Left kidney (tissue), 1 donor: ENCODE data around the gene SKOR2. TPM values are rescaled to one million over a fixed set of nuclear protein-coding genes. Genes with fewer than 3 reads are reported as not detected.

Experiments
- polyA plus RNA-seq: library from polyadenylated mRNA; unstranded; fragments of 120-200 nt; gene quantifications from one replicate; pipeline ENCODE4 v1.2.1, GENCODE V29; 2013; ENCODE audit not compliant: insufficient read length

Gene SKOR2
- polyA plus RNA-seq, 1 donor: not detected

Other genes starting within 250 kb of the SKOR2 start
- not detected for gene ELOA2, start 216.0 kb downstream of the SKOR2 start, polyA plus RNA-seq
- 66.9 TPM for gene HDHD2, start 101.2 kb downstream of the SKOR2 start, polyA plus RNA-seq
- gene IER3IP1, start 75.3 kb downstream of the SKOR2 start, polyA plus RNA-seq: 36.3 TPM